PC-3 (cell line): ENCODE data around the gene OSBPL6. TPM values are rescaled to one million over a fixed set of nuclear protein-coding genes. Genes with fewer than 3 reads are reported as not detected.

Experiments used
- ATAC-seq: fragments of 200-7000 bp; cut with Tn5 transposase; 2 replicates; pipeline ENCODE4 v1.9.1; 2020; ENCODE audit warnings: mild to moderate bottlenecking, moderate library complexity
- BruUV-seq: library from RNA; stranded (reverse); fragments of 400-500 nt; replicated peaks from 2 replicates; lab custom pipeline; 2021; lab: Mats Ljungman, UMichigan
- CTCF ChIA-PET: fragments of 300-600 bp; sonication (Branson Sonifier 250); formaldehyde crosslinking; loops from one replicate; lab custom pipeline; 2022; ENCODE audit warnings: antibody characterized with exemption; lab: Charles Lee
- POLR2A ChIA-PET: fragments of 300-600 bp; sonication (Branson Sonifier 250); formaldehyde crosslinking; loops from one replicate; lab custom pipeline; 2022; ENCODE audit warnings: antibody characterized with exemption; ENCODE audit not compliant: unreplicated experiment; lab: Charles Lee
- DNase-seq: peaks from one replicate; pipeline ENCODE4 v3.0.0-alpha.2; 2015
- H2AFZ ChIP-seq: fragments of 300-600 bp; sonication (generic); 2 replicates; pipeline ENCODE4 v1.6.0; 2016; ENCODE audit warnings: antibody characterized with exemption, low read length
- H3F3A ChIP-seq: fragments of 300-600 bp; sonication (generic); one replicate; pipeline ENCODE4 v1.6.0; 2017; ENCODE audit warnings: antibody characterized with exemption, low read length, control low read depth, mild to moderate bottlenecking; ENCODE audit not compliant: unreplicated experiment
- H3K27ac ChIP-seq: fragments of 300-600 bp; sonication (generic); 2 replicates; pipeline ENCODE4 v1.5.1; 2016; ENCODE audit warnings: mild to moderate bottlenecking, low read length
- H3K27me3 ChIP-seq: fragments of 300-600 bp; sonication (generic); 2 replicates; pipeline ENCODE4 v1.6.1; 2016; ENCODE audit warnings: low read length, mixed read lengths
- H3K36me3 ChIP-seq: fragments of 300-600 bp; sonication (generic); 2 replicates; pipeline ENCODE4 v1.6.1; 2016; ENCODE audit warnings: low read depth, mixed run types, low read length, mixed read lengths
- H3K4me1 ChIP-seq: fragments of 300-600 bp; sonication (generic); 2 replicates; pipeline ENCODE4 v1.5.1; 2016; ENCODE audit warnings: low read length; ENCODE audit not compliant: insufficient read depth
- H3K4me2 ChIP-seq: fragments of 300-600 bp; sonication (generic); 2 replicates; pipeline ENCODE4 v1.6.0; 2016; ENCODE audit warnings: low read length
- H3K4me3 ChIP-seq: fragments of 300-600 bp; sonication (generic); 2 replicates; pipeline ENCODE4 v1.5.1; 2016; ENCODE audit warnings: mild to moderate bottlenecking, low read length, mixed read lengths
- H3K79me2 ChIP-seq: fragments of 300-600 bp; sonication (generic); 2 replicates; pipeline ENCODE4 v1.6.1; 2017; ENCODE audit warnings: low read length, mixed read lengths
- H3K9ac ChIP-seq: fragments of 300-600 bp; sonication (generic); 2 replicates; pipeline ENCODE4 v1.6.0; 2016; ENCODE audit warnings: mild to moderate bottlenecking, low read length
- H3K9me2 ChIP-seq: fragments of 300-600 bp; sonication (generic); replicated peaks from 2 replicates; pipeline ENCODE4 v1.6.1; 2016; ENCODE audit warnings: mixed run types, low read length, mixed read lengths
- H3K9me3 ChIP-seq: fragments of 300-600 bp; sonication (generic); 2 replicates; pipeline ENCODE4 v1.6.1; 2016; ENCODE audit warnings: low read length, mixed read lengths
- H4K20me1 ChIP-seq: fragments of 300-600 bp; sonication (generic); 2 replicates; pipeline ENCODE4 v1.6.1; 2016; ENCODE audit warnings: low read length, mixed read lengths
- CTCF ChIP-seq: fragments of 300-600 bp; sonication (generic); conservative IDR thresholded peaks from 2 replicates; pipeline ENCODE4 v1.5.1; 2017; ENCODE audit warnings: antibody characterized with exemption, low read depth, mild to moderate bottlenecking, low read length
- EZH2 ChIP-seq: fragments of 300-600 bp; sonication (generic); IDR thresholded peaks from one replicate; pipeline ENCODE4 v1.6.1; 2017; ENCODE audit warnings: antibody characterized with exemption, mild to moderate bottlenecking, low read length; ENCODE audit not compliant: unreplicated experiment
- EZH2phosphoT487 ChIP-seq: fragments of 300-600 bp; sonication (generic); IDR thresholded peaks from 2 replicates; pipeline ENCODE4 v1.6.1; 2018; ENCODE audit warnings: mild to moderate bottlenecking, antibody characterized with exemption, low read length, borderline replicate concordance
- intact Hi-C: fragments of 100-400 bp; cut with micrococcal nuclease; formaldehyde crosslinking; loops from 2 replicates; pipeline ENCODE4 v1.9.0; 2023
- total RNA-seq: library from RNA; depleted of rRNA; stranded (reverse); fragments of >200 nt; gene quantifications from 2 replicates; pipeline ENCODE4 v1.2.3, GENCODE V29; 2014

Gene OSBPL6
- total RNA-seq, 1 experiment from 2014 or later = 4.0 TPM

DNA sequence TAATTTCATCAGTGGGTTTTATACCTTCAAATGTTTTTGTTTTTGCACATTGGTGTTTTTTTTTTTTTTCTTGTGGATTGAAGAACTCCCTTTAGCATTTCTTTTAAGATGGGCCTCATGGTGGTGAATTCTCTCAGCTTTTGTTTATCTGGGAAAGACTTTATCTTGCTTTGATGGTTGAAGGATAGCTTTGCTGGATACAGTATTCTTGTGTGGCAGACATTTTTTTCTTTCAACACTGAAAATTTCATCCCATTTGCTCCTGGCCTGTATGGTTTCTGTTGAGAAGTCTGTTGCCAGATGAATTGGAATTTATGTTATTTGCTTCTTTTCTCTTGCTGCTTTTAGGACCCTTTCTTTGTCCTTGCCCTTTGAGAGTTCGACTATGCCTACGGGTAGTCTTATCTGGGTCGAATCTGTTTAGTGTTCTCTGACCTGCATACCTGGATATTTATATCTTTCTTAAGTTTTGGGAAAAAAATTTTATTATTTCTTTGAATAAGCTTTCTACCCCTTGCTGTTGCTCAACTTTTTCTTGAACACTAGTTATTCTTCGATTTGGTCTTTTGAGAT, 231.0 kb downstream of the OSBPL6 start:
- H3K4me1 ChIP-seq = no peaks in the 10 kb centered on the region
- H3K9me3 ChIP-seq = no peaks in the 10 kb centered on the region
- no peaks in the 10 kb centered on the region for H4K20me1 ChIP-seq
- no TSS peak for BruUV-seq
- peaks cover 6% of the 10 kb centered on the region; the same call in 1 of the 2 replicates for H3K36me3 ChIP-seq
- ATAC-seq (no peak), DNase-seq (no peak)
- no peak overlapping the region for H3K4me2 ChIP-seq
- no peaks in the 10 kb centered on the region for H3F3A ChIP-seq
- POLR2A ChIA-PET = no interaction called here
- H3K79me2 ChIP-seq = no peaks in the 10 kb centered on the region
- no peaks in the 10 kb centered on the region for H3K9me2 ChIP-seq
- no peaks in the 10 kb centered on the region for H3K27me3 ChIP-seq
- H3K9ac ChIP-seq = no peak overlapping the region
- intact Hi-C loops = no loop called here
- TF ChIP-seq EZH2phosphoT487 (no peak), EZH2 (no peak), CTCF (no peak)
- H2AFZ ChIP-seq = no peak overlapping the region
- no peak overlapping the region for H3K27ac ChIP-seq
- H3K4me3 ChIP-seq = no peak overlapping the region
- CTCF ChIA-PET = interaction anchor here (0.6 kb wide), 1 partner anchor 216 kb away, joined by 5 read pairs; no protein-coding TSS in a partner anchor

DNA sequence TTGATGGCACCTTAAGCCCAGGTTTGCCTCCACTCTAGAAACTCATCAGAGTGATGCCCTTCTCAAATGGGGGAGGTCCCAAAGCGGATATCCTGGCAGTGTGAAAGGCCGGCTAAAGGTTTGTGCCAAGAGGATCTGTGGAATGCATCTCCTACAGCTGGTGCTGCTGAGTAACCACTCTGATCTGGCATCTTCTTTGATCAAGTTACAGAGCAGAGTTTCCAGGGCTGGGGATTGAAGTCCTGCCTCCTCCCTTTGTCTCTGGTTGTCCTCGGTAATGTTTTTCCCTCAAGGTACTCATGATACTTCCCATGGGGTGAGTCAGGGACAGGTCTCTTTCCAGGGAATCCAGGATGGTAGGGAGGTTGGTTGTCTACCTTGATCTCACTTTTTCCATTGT, 232.1 kb downstream of the OSBPL6 start:
- H3K9me3 ChIP-seq = no peaks in the 10 kb centered on the region
- no peak for TF ChIP-seq EZH2phosphoT487
- no peak for TF ChIP-seq CTCF
- TF ChIP-seq EZH2 = no peak
- no peaks in the 10 kb centered on the region for H3K4me1 ChIP-seq
- no peaks in the 10 kb centered on the region for H3F3A ChIP-seq
- H3K4me2 ChIP-seq = no peak overlapping the region
- peak; percentile 23 for DNase-seq
- H3K79me2 ChIP-seq = no peaks in the 10 kb centered on the region
- CTCF ChIA-PET = no interaction called here
- POLR2A ChIA-PET = no interaction called here
- no peaks in the 10 kb centered on the region for H3K27me3 ChIP-seq
- H4K20me1 ChIP-seq = no peaks in the 10 kb centered on the region
- intact Hi-C loops = no loop called here
- no TSS peak for BruUV-seq
- no peak; the same call in 1 of the 2 replicates for ATAC-seq
- H3K9me2 ChIP-seq = no peaks in the 10 kb centered on the region
- no peak overlapping the region for H3K4me3 ChIP-seq
- no peak overlapping the region for H3K9ac ChIP-seq
- H3K36me3 ChIP-seq = peaks cover 15% of the 10 kb centered on the region; the same call in 1 of the 2 replicates
- no peak overlapping the region for H2AFZ ChIP-seq
- no peak overlapping the region for H3K27ac ChIP-seq

DNA sequence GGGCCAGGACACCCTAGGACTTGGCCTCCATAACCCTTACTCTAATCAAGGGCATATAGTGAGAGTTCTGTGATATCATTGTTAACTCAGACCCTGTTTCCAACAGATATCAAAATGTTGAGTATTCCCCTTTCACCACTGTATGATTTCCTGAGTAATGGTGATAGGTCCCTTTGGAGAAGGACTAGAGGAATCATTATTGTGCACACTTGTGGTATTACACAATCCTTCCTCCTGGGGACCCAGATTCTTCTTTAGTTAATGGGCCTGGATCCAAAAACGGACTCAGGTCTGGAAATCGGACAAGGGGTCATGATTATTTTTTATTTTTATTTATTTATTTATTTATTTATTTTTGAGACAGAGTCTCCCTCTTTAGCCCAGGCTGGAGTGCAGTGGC, 233.1 kb downstream of the OSBPL6 start:
- intact Hi-C loops = no loop called here
- POLR2A ChIA-PET = no interaction called here

More for the DNA sequence above, 233.1 kb downstream of the OSBPL6 start:
- Histone ChIP-seq H3K36me3 (peaks cover 25% of the 10 kb centered on the region), H3K9me2 (no peaks in the 10 kb centered on the region), H3K9ac (no peak overlapping the region), H4K20me1 (no peaks in the 10 kb centered on the region), H3K27ac (no peak overlapping the region), H3K4me1 (no peaks in the 10 kb centered on the region), H3K27me3 (no peaks in the 10 kb centered on the region), H3K9me3 (no peaks in the 10 kb centered on the region), H2AFZ (no peak overlapping the region), H3K4me3 (no peak overlapping the region), H3K4me2 (no peak overlapping the region), H3K79me2 (no peaks in the 10 kb centered on the region), H3F3A (no peaks in the 10 kb centered on the region)
- CTCF ChIA-PET = no interaction called here
- no peak for DNase-seq
- no TSS peak for BruUV-seq
- TF ChIP-seq EZH2 = no peak
- no peak for TF ChIP-seq EZH2phosphoT487
- no peak for TF ChIP-seq CTCF
- no peak for ATAC-seq
